NCI-H2227 treated with DMSO at 0.1 percent for 48 hours (cell line): Measurements from ENCODE around the gene PDZD2.

Source experiments
- DNase-seq: peaks from one replicate; lab custom pipeline; 2025; lab: John Stamatoyannopoulos, UW

The PDZD2 gene

DNA sequence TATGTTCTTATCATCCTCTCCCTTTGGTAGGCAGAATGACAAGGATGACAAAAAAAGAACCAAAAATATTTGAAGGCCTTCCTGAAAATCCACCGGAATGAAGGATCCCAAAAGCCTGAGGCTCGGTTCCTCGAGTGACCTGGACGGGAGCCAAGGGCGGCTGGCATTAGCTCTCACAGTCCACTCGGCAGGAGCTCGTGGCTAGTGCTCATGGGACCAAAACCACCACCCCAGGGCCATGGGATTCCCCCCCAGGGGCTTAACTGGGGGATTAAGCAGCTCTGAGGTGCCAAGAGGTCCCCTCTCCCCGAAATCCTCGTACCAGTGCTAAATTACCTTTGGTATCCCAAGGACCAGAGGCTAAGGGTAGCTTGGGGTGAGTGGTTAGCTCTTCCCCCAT is 586 bp upstream of the PDZD2 start:
- no peak for DNase-seq

DNA sequence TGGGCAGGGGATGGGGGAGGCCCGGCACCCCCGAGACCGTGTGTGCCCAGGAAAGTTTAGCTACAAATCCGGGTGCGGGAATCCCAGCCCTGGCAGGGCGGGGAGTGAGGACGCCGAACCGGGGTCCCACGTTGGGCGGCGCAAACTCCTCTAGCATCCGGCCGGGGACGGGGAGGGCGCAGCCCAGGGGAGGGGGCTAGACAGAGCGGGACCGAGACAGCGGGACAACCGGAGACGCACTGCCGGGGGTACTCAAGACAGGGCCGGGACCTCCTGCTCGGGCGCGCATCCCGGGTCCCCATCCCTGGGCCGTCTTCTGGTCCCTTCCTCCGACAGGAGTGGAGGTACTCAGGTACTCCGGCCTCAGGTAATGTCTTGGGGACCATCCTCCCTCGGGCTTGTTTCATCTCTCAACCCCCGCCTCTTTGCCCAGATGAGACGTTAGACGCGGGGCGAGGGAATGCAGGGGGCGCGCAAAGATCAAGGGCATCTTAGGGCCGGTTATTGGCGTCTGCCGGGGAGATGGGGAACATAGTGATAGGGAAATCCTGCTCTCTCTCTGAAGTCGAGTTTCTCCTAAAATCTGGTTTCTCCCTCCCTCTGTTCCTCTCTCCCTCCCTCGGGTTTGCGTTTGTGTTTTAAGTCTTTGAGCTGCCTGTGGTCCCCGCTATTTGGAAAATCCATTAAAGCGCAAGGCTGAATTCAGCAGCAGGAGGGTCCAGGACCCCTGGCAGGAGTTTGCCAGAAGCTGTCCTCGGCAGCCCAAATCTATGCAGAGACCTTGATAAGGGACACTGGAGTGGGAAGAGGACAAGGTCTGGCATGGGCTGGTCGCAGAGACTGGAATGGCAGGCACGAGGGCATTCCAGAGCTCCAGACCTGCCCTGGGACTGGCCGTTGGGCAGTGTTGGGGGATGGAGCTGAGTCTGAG is 815 bp downstream of the PDZD2 start:
- DNase-seq = no peak

DNA sequence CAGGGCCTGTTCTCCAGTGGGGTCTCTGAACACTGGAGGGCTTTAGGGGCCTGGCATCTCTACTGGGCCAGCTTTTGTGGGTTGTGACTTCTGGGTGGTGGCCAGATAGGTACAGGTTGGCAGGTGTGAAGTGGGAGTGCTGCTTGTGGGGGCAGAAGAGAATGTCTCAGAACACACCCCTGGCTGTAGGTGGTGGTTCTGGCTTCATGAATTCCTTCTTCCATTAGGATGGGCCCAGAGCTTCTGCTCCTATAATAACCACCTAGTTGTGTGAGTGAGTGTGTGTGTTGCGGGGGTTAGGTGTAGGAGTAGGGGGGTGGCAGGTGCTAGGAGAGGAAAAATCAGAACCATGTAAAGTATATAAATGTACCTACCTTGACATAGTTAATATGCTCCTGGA is 1.6 kb downstream of the PDZD2 start:
- no peak for DNase-seq

DNA sequence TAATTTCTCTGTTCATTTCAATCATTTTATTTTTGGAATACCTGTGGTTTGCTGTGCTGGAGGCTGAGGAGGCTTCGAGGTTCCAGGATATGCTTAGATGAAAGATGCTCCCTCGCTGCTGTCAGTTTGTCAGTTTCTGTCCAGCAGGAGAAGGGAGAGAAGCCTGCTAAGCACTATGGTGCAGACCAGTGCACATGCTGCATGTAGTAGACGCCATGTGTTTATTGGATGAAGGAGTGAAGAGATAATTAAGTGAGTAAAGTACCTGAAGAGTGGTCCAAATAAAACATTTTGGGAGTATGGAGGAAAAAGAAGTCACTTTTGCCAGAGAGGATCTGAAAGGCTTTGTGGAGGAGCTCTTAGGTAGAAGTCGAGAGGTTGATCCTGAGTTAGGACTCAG is 2.1 kb downstream of the PDZD2 start:
- no peak for DNase-seq

DNA sequence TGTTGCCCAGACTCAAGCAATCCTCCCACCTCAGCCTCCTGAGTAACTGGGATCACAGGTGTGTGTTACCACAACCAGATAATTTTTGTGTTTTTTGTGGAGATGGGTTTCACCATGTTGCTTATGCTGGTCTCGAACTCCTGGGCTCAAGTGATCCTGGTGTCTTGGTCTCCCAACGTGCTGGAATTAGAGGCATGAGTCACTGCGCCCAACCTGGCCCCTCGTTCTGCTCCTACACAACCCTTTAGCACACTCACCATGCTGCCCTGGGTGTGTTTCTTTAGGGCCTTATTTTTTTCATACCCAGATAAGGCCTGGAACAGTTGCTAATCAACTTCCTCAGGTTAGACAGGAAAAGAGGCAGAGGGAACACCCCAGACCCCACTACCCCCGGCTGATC is 2.6 kb downstream of the PDZD2 start:
- no peak for DNase-seq

DNA sequence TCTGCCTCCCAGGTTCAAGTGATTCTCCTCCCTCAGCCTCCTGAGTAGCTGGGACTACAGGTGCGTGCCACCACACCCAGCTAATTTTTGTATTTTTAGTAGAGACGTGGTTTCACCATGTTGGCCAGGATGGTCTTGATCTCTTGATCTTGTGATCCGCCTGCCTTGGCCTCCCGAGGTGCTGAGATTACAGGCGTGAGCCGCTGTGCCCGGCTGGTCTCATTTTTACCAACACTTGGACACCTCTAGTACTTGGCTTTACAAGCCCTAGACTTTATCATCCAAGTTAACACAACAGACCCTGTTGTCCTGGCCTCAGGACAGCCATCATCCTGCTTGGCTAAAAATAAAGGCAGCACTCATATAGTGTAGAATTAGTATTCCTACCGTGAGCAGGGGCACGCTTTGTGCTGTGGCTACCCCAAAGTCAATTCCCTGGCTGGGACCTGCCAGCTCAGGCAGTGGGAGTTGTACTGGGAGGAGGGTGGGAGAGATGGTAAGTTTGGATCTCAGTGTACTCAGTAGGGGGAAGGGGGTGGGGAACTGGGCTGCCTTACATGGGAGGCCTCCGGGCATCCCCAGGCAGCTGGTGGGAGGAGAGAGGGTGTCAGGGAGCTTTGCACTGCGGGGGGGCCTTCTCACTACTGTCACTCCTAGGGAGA is 6.6 kb downstream of the PDZD2 start:
- no peak for DNase-seq

DNA sequence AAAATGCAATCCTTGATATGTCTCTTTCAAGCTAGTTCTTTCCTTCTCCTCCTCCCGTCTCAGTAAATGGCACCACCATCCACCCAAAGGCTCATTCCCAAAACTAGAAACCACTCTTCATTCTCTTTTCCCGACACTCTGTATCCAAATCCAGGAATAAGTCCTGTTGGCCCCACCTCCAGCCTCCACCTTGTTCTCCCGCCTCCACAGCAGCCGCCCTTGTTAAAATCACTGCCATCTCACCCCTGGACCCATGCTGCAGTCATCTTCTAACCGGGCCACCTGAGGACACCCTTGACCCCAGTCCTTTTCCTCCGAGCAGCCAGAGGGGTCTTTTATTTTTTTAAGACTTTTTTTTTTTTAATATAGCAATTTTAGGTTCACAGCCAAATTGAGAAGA is 9.4 kb downstream of the PDZD2 start:
- no peak for DNase-seq

DNA sequence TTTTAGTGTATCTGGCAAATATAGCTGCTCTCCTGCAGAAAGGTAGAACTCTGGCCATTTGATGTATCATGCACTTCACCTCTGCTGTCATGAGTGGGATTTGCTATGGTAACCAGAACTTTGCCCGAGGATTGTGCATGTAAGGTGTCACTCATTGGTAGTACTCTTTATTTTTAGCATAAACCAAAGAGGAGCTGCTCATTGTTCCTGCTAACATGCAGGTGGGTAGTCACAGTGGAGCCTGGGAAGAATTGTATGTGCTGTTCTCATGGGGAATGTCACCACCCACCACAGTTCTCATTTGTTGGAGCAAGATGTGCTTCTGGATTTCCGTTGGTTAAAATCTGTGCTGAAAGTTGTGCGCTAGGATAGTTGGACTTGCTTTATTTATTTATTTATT is 12.3 kb downstream of the PDZD2 start:
- no peak for DNase-seq

DNA sequence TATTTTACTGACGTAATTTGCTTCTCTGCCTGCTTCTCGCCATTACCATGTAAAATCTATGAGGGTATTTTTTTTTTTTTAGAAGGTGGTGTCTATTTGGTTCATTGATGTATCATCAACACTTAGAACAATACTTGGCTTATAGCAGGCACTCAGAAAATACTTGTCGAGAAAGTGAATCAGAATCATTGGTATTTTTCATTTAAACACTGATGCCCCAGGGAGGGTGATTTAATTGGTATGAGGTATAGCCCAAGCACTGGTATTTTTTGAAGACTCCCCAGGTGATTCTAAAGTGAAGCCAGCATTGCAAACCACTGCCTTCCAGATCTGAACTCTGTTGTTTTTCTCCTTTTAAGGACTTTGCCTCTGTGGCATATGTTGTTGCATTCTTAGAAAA is 16.6 kb downstream of the PDZD2 start:
- no peak for DNase-seq

DNA sequence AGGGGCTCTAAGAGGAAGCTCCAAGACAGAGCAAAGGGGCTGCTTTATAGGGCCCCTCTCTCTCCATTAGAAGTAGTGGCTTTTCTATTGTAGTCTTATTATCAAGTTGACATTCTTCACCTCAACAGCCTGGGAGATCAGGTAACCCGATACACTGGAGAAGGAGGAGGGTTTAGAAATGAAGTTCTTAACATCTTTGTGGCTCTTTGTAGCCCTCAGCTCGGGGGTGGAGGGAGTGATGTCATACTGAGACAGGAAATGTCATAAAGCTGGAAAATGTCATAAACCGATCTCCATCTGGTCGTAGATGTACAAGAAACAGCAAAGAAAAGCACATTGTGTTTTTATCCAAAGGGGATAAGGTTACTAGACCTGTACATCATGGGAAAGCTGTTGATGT is 17.9 kb downstream of the PDZD2 start:
- DNase-seq = no peak

DNA sequence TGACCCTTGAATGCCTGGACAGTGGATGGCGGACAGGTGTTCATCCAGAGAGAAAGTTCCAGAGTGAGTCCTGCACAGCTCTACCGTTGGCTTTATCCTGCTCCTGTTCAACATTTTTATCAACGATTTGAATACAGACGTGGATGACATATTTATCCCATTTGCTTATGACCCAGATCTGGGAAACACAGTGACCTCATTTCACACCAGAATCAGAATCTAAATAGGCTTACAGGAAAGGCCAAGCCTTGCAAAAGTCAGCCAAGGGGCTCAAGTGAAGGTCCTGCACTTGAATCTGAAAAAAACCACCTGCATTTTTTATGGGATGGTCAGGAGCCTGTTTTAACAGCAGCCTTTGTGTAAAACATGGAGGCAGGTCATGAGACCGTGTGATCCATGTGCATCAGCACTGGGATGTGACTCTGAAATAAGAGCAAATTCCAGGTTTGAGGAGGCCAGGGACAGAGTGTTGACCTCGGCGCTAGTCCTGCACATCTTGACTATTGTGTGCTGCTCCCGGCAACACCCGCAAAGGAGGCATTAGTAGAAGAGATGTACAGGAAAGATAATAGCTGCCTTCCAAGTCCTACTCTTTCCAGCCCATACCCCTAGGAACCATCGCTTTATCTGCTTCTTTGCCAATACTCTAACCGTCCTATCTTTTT is 18.5 kb downstream of the PDZD2 start:
- no peak for DNase-seq

DNA sequence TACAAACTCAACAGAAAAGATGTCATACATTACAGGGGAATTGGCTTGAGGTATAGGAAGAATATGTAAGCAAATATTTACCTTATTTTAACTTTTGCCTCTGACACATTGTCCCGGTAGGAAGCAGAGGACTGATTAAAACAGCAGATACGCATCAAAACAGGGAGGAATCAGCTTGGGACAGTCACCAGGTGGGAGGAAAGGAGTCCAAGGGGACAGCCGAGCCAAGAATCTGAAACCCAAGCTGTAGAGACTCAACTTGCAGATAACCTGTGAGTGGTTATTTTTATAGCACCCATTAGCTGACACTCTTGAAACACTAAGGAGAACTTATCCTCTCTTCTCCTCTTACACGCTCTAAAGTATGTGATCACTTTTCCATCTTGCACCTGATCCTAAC is 22.3 kb downstream of the PDZD2 start:
- DNase-seq = no peak

DNA sequence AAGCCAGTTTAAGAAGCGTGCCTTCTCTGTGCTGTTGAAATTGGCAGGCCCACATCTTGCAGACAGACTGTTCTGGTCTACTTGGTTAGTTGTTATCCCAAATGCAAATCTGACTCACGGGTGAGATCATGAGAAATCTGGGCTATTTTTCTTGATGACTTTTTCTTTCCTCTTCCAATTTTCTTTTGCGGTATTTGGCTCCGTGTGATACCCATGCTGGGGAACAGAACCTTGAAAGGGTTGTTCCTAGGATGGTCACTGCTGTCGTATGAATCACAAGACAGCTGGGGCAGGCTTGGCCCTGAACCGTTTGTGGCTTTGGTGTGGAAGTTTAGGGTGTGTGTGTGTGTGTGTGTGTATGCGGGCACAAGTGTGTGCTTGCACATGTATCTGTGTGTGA is 24.6 kb downstream of the PDZD2 start:
- no peak for DNase-seq

DNA sequence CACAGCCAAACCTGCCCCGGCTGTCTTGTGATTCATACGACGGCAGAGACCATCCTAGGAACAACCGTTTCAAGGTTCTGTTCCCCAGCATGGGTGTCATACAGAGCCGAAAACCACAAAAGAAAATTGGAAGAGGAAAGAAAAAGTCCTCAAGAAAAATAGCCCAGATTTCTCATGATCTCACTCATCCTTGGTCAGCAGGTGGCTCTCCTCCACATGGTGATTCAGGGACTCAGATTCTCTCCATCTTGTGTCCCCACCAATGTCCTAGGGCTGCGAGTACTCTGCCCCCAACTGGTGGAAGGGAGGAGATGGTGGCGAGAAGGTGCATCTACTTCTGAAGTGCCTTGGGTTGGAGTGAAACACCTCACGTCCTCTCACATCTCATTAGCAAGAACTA is 25.6 kb downstream of the PDZD2 start:
- no peak for DNase-seq

DNA sequence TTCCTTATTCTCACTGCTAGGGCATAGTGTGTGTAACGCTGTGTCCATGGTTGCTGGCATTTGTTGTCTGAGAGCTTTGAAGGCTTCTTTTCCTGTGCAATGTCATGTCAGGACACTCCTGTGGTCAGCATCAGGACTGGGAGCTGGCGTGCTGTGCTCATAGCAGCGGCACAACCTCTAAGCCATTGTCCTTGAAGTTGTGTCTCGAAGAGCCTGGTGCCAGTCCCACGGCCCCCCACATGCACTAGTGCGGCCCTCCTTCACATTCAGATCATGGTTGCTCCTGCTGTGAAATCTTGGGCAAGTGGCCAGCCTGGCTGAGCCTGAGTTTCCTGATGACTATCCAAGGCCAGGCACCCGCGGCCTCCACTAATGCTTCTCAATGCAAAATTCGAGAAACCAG is 32.4 kb downstream of the PDZD2 start:
- DNase-seq = no peak

DNA sequence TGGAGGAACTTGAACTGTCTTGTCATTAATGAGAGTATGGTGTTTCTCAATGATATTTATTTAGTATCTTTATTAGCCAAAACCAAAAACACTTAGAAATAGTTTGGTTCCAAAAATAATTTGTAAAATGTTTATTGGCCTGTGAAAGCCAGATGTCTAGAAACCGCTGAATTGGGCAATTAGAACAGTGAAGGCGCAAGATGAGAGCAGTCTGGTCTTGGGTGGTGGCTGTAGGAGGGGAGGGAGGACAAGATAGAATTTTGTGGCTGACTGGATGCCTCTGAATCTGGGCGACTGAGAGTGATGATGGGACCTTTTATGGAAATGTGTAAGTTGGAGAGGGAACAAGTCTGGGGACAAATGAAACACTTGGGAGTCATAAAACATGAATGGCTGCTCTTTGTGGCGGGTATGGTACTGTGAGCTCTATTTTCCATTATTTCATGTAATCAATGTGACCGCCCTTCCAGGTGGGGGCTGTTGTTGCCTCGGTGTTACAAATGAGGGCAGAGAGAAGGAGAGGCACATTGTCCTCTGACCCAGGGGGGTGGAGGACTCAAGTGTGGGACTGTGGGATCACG is 35.5 kb downstream of the PDZD2 start:
- no peak for DNase-seq

DNA sequence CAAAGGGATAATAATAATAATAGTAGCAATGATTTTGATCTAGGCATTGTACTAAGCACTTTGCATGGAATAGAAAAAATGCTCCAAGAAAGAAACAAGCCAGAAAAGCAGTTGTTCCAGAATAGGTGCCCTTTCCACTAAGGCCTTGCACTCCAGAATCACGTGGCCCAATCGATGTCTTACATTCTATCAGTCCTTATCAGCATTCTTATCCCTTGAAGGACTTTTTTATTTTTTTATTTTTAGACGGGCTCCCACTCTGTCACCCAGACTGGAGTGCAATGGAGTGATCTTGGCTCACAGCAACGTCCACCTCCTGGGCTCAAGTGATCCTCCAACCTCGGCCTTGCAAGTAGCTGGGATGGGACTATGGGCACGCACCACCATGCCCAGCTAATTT is 36.5 kb downstream of the PDZD2 start:
- DNase-seq = no peak

DNA sequence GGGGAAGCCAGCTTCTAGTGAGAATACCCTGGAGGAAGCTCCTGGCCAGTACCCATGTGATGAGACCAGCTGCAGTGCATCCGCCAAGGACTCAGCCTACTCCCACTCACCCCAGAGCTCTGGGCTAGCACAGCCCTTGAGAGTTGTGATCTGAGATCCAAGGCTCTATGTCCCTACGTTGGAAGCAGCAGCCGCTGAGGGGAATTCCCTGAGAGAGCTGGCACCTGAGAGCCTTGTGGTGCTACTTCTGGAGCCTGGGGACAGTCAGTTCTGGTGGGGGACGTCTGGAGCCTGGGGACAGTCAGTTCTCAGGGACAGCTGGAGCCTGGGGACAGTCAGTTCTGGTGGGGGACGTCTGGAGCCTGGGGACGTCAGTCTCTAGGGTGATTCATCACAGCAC is 39.2 kb downstream of the PDZD2 start:
- DNase-seq = no peak

DNA sequence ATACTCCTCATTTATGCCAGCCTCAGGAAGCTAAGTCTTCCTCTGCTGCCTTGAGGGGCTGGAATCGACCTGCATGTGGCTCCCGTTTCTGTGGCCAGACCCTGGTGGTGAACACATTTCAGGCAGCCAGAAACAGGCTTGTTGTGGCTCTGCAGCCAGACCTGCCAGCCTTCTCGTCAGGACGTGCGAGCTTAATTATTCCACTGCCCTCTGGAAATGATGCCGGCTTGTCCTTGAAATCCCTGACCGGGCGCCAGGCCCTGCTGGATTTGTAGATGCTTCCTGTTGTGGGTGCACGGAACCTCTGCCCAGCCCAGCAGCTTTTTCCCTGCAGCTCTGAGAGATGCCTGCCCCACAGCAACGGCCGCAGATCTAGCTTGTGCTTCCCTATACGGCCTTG is 41.6 kb downstream of the PDZD2 start:
- no peak for DNase-seq

DNA sequence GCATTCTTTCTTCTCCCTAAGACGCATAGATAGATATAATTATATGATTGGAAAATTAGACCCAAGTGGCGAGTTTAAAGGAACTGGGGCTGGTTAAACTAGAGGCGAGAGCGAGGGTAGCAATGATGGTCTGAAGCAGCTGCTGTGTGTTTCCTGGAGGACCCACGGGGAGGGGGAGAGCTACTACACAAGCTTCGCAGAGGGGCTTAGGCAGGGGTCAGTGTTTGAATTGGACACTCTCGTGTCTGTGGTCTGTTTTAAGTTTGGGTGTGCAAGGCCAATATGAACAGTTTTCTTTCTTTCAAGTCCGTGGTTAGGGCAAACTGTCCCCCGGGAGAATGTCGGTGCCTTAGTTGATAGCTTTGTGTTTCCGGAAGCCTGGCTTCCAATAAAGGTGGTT is 43.1 kb downstream of the PDZD2 start:
- DNase-seq = peak; percentile 40

DNA sequence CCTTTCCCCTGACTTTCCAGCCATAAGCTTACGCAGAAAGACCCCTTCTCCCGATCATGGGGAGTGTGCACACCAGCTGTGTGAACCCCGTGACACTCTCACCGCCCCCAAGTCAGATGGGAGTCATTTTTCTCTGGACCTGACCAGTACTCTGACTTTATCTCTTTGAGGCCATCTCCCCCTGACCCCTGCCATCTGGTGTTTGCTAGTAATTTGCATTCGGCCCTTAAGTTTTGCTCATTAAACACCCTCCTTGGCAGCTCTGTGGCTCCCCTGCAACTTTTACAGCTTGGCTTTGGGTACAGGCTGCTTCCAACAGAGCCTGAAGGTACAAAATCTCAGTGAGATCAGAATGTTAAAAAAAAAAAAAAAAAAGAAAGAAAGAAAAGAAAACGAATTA is 43.9 kb downstream of the PDZD2 start:
- no peak for DNase-seq

DNA sequence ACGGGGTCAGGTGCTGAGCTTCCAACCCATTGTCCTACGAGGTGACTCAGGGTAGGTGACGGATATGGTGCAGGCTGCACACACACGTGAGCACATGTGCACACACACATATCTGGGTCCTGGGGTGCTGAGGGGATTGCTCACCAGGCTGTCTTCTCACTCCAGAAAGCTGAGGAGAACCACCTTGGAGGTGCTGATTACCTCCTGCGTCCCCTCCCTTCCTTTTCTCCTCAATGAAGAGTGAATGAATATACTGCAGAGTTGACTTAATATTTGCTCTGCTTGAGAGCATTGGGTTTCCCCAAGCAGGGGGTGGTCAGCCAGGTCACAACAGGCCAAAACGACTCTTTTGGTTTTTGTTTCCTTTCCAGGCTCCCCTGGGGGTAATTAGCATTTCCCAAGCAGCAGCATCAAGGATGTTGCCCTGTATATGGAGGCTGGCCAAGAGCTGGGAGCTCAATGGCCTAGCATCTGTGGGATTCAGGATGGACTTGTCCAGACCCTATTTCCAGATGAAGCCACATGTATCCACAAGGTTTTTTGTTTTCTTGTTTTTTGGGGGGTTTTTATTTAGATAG is 49.7 kb downstream of the PDZD2 start:
- no peak for DNase-seq
